Middle frontal gyrus (tissue), 1 donor: ENCODE data around the gene CUL2.
"Not testable (repeated sequence)": the region's sequence is repeated elsewhere in the genome, so short reads cannot be mapped to it uniquely, and the experiment has no call there.

Experiments used
- DNase-seq: peaks from one replicate; pipeline ENCODE4 v3.0.0-alpha.2; 2015; ENCODE audit warnings: low spot score; ENCODE audit errors: extremely low spot score

Gene CUL2

GRCh38 chr10:35080261-35080660 lies 9.9 kb downstream of the CUL2 start:
- DNase-seq, result not testable (repeated sequence)

GRCh38 chr10:35079763-35080162 lies 10.4 kb downstream of the CUL2 start:
- DNase-seq, result no peak

GRCh38 chr10:35079265-35079664 lies 10.9 kb downstream of the CUL2 start:
- no peak for DNase-seq

- no peak for DNase-seq
Observed at GRCh38 chr10:35075228-35075627, 14.9 kb downstream of the CUL2 start.

GRCh38 chr10:35074266-35074665 lies 15.9 kb downstream of the CUL2 start:
- no peak for DNase-seq

- DNase-seq, result no peak
Observed at GRCh38 chr10:35070521-35070920, 19.6 kb downstream of the CUL2 start.

GRCh38 chr10:35063837-35064454 lies 26.2 kb downstream of the CUL2 start:
- DNase-seq, result no peak

- no peak for DNase-seq
Observed at GRCh38 chr10:35059481-35059880, 30.7 kb downstream of the CUL2 start.

GRCh38 chr10:35058686-35059085 lies 31.5 kb downstream of the CUL2 start:
- no peak for DNase-seq

GRCh38 chr10:35058134-35058533 lies 32.0 kb downstream of the CUL2 start:
- DNase-seq, result no peak

GRCh38 chr10:35056686-35057085 lies 33.5 kb downstream of the CUL2 start:
- no peak for DNase-seq

- no peak for DNase-seq
Observed at GRCh38 chr10:35056133-35056532, 34.0 kb downstream of the CUL2 start.

GRCh38 chr10:35050568-35050967 lies 39.6 kb downstream of the CUL2 start:
- DNase-seq, result no peak

GRCh38 chr10:35046074-35046473 lies 44.1 kb downstream of the CUL2 start:
- no peak for DNase-seq

GRCh38 chr10:35045275-35045674 lies 44.9 kb downstream of the CUL2 start:
- DNase-seq, result not testable (repeated sequence)

- DNase-seq, result no peak
Observed at GRCh38 chr10:35043796-35044344, 46.3 kb downstream of the CUL2 start.

- DNase-seq, result no peak
Observed at GRCh38 chr10:35042783-35043182, 47.4 kb downstream of the CUL2 start.

GRCh38 chr10:35041502-35041879 lies 48.6 kb downstream of the CUL2 start:
- no peak for DNase-seq

GRCh38 chr10:35040760-35041501 lies 49.2 kb downstream of the CUL2 start:
- DNase-seq, result no peak

GRCh38 chr10:35037104-35037503 lies 53.0 kb downstream of the CUL2 start:
- no peak for DNase-seq

GRCh38 chr10:35035606-35036005 lies 54.5 kb downstream of the CUL2 start:
- DNase-seq, result no peak

GRCh38 chr10:35027567-35027966 lies 62.6 kb downstream of the CUL2 start:
- DNase-seq, result no peak

- DNase-seq, result no peak
Observed at GRCh38 chr10:35025916-35026315, 64.2 kb downstream of the CUL2 start.
